Common myeloid progenitor, CD34-positive (primary cell): ENCODE measurements around the gene SORT1.

Experiments used
- CTCF ChIA-PET: fragments of 350-600 bp; sonication (Branson Sonifier 250); formaldehyde crosslinking; loops from one replicate; lab custom pipeline; 2021; ENCODE audit warnings: antibody characterized with exemption; lab: Charles Lee
- POLR2A ChIA-PET: fragments of 350-600 bp; sonication (Branson Sonifier 250); formaldehyde crosslinking; loops from one replicate; lab custom pipeline; 2021; ENCODE audit warnings: antibody characterized with exemption; lab: Charles Lee
- DNase-seq, 3 donors: peaks; one replicate each; pipeline versions ENCODE4 v3.0.0 to v3.0.0-alpha.2; 2013
- H3K27ac ChIP-seq, 2 experiments: 1 replicate in 1 of 2; 2 replicates in 1 of 2; pipeline ENCODE4 v1.7.0; 2013; ENCODE audit warnings: inconsistent platforms in 2 of 2, low read length in 2 of 2, mild to moderate bottlenecking in 2 of 2, low read depth in 1 of 2, moderate library complexity in 1 of 2; ENCODE audit not compliant: severe bottlenecking in 2 of 2, insufficient read depth in 1 of 2, poor library complexity in 1 of 2
- H3K27me3 ChIP-seq, 5 experiments: replicated peaks in 2 of 5; 1 replicate in 3 of 5; 2 replicates in 2 of 5; pipeline versions ENCODE4 v1.6.1 to v1.7.0; 2013; ENCODE audit warnings: low read length in 4 of 5, mild to moderate bottlenecking in 2 of 5, moderate library complexity in 2 of 5, inconsistent platforms in 1 of 5; ENCODE audit not compliant: insufficient read depth in 5 of 5, control insufficient read depth in 4 of 5
- H3K36me3 ChIP-seq, 4 experiments: 1 replicate in 2 of 4; 2 replicates in 2 of 4; pipeline versions ENCODE4 v1.6.1 to v1.7.0; 2013; ENCODE audit warnings: low read length in 3 of 4, control low read depth in 1 of 4, mild to moderate bottlenecking in 1 of 4; ENCODE audit not compliant: control insufficient read depth in 4 of 4, insufficient read depth in 4 of 4
- H3K4me1 ChIP-seq, 4 experiments: 1 replicate in 3 of 4; 2 replicates in 1 of 4; pipeline versions ENCODE4 v1.6.1 to v1.7.1; 2013; ENCODE audit warnings: low read length in 3 of 4, mild to moderate bottlenecking in 3 of 4, control low read depth in 1 of 4, inconsistent platforms in 1 of 4, moderate library complexity in 1 of 4; ENCODE audit not compliant: control insufficient read depth in 4 of 4, insufficient read depth in 4 of 4; ENCODE audit errors: control extremely low read depth in 1 of 4
- H3K4me3 ChIP-seq, 7 experiments: 1 replicate in 4 of 7; 2 replicates in 3 of 7; pipeline versions ENCODE4 v1.5.1 to v1.7.0; 2013; ENCODE audit warnings: mild to moderate bottlenecking in 7 of 7, low read length in 6 of 7, moderate library complexity in 6 of 7, inconsistent platforms in 2 of 7, low read depth in 2 of 7, control low read depth in 1 of 7; ENCODE audit not compliant: insufficient read depth in 4 of 7, control insufficient read depth in 1 of 7; ENCODE audit errors: extremely low read depth in 1 of 7
- H3K9me3 ChIP-seq, 5 experiments: 1 replicate in 4 of 5; 2 replicates in 1 of 5; pipeline versions ENCODE4 v1.6.1 to v1.7.1; 2013; ENCODE audit warnings: low read length in 4 of 5, mild to moderate bottlenecking in 2 of 5, inconsistent platforms in 1 of 5, low read depth in 1 of 5, moderate library complexity in 1 of 5; ENCODE audit not compliant: control insufficient read depth in 4 of 5, insufficient read depth in 2 of 5; ENCODE audit errors: control extremely low read depth in 1 of 5
- WGBS: methylation state at CpG from one replicate; pipeline ENCODE4 v1.1.5; 2013; ENCODE audit not compliant: insufficient coverage; 5-methylcytosine and 5-hydroxymethylcytosine counted together

Gene SORT1

DNA sequence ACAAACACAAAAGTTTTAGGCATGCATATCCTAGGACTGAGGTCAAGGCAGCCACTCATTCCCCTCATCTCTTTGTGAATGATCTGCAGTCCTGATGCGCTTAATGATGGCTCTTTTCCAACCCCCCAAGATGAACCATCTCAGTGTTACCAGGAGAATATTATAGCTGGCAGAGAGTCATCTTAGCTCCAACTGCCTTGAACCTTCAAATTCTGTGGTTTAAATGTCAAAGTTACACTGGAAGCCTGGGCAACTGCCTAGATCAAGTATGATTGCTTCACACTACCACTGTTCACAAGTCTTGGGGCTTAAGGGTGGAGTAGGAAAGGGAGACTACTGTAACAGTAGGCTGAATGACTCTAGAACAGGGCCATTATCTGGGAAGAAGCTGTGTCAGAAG lies 82.9 kb downstream of the SORT1 start:
- ChIA-PET POLR2A (no interaction called here), CTCF (no interaction called here)
- Histone ChIP-seq H3K27me3 (no peaks in the 10 kb centered on the region), H3K27ac (no peak overlapping the region), H3K9me3 (no peaks in the 10 kb centered on the region), H3K4me1 (peaks cover 0 to 2% (median 0%) of the 10 kb centered on the region in 4 experiments), H3K4me3 (no peak overlapping the region), H3K36me3 (peaks cover 0 to 22% (median 0%) of the 10 kb centered on the region in 4 experiments)
- WGBS: 80% methylated on average over 1 of the region's 1 CpG
- DNase-seq: no peak

DNA sequence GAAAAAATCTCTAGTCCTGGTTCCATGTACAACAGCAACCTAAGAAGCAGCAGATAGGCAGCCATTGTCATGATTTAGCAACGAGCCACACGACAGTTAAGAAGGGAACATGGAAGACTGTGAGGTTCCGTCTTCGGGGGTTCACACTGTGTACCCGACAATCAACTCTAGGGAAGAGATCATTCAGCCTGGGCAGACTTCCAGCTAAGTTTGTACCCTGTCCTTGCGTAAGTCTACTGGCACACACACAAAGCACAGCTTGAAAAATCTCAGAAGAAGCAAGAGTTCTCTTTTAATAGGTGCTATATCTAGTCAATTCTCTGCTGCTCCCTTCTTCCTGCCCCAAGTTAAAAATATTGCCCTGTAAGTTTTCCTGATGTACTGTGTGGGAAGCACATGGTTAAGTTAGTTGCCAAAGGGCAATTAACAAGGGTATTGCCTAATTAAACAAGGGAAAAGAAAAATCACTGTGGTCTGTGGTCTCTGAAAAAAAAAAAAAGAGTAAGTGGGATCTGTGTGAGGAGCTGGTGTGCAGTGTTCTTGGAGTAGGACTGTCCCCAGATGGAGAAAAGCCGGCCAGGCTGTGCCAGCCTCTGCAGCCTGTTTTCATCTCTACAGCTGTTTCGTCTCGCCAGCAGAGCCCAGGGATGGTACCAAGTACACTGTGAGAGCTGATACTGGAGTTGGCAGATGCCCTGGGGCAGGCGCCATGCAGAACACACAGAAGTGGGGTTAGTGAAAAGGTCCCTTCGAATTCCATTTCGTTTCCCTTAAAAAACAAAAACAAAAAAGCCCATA lies 84.5 kb downstream of the SORT1 start:
- DNase-seq: no peak
- CTCF ChIA-PET: interaction anchor here (0.6 to 0.7 kb wide), 3 partner anchors 56 to 1205 kb away, joined by 3 read pairs; no protein-coding TSS in a partner anchor
- H3K4me3 ChIP-seq: no peak overlapping the region

DNA sequence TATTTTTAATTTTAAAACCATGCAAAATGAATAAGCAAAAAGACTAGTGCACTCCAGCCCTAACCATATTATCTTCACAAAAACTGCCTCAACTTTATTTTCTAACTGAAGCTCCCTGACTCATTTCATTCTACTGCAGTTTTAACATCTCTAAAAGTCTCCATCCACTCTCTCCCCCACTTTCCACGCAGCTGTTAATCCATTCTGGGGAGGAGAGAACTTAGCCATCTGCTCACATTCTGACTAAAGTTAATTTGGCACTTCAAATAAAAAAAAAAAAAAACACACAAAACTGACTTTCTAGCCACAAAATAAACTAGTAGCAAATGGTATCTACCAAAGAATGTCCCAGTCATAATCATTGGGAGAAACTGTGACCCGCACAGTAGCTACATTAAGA lies 85.5 kb downstream of the SORT1 start:
- ChIA-PET POLR2A (no interaction called here), CTCF (interaction anchor here (1.2 kb wide), 1 partner anchor 19 kb away, joined by 3 read pairs; no protein-coding TSS in a partner anchor)
- peaks cover 0 to 16% (median 0%) of the 10 kb centered on the region in 4 experiments for H3K36me3 ChIP-seq

More for the DNA sequence above, 84.5 kb downstream of the SORT1 start:
- Histone ChIP-seq H3K9me3 (no peaks in the 10 kb centered on the region), H3K27me3 (no peaks in the 10 kb centered on the region), H3K27ac (no peak overlapping the region), H3K36me3 (peaks cover 0 to 22% (median 0%) of the 10 kb centered on the region in 4 experiments), H3K4me1 (peaks cover 0 to 2% (median 0%) of the 10 kb centered on the region in 4 experiments)
- POLR2A ChIA-PET: no interaction called here
- WGBS: 97% methylated on average over 11 of the region's 12 CpGs

DNA sequence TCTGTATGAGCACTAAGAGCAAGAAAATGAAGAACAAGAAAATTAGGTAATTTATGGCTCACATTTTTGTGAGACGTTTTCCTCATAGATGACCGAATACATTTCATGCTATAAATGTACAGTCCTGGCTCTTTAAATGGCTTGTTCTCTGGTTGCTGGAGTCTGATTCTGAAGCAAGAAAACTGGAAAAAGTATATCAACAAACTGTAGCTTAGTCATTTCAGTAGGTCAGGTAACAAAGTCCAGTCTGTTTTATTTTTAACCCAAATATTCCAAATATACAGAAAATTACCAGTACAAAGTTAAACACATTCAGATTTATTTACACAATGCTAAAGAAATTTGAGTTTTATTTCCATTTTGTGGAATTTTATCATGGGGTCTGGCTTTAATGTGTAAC lies 88.4 kb downstream of the SORT1 start:
- POLR2A ChIA-PET: no interaction called here
- peaks cover 0 to 9% (median 0%) of the 10 kb centered on the region in 4 experiments for H3K36me3 ChIP-seq
- CTCF ChIA-PET: interaction anchor here (3.1 kb wide), 1 partner anchor 8 kb away, joined by 17 read pairs; no protein-coding TSS in a partner anchor
- H3K4me1 ChIP-seq: peaks cover 0 to 18% (median 4%) of the 10 kb centered on the region in 4 experiments
- no peak overlapping the region for H3K4me3 ChIP-seq
- no peak for DNase-seq
- no peaks in the 10 kb centered on the region for H3K9me3 ChIP-seq
- H3K27me3 ChIP-seq: peaks cover 0 to 8% (median 0%) of the 10 kb centered on the region in 5 experiments
- no peak overlapping the region for H3K27ac ChIP-seq
- WGBS: 76% methylated on average over 2 of the region's 2 CpGs

More for the DNA sequence above, 85.5 kb downstream of the SORT1 start:
- peaks cover 0 to 11% (median 3%) of the 10 kb centered on the region in 4 experiments for H3K4me1 ChIP-seq
- H3K27ac ChIP-seq: no peak overlapping the region
- WGBS: 100% methylated on average over 1 of the region's 2 CpGs
- H3K9me3 ChIP-seq: no peaks in the 10 kb centered on the region
- no peaks in the 10 kb centered on the region for H3K27me3 ChIP-seq
- no peak for DNase-seq
- H3K4me3 ChIP-seq: no peak overlapping the region

DNA sequence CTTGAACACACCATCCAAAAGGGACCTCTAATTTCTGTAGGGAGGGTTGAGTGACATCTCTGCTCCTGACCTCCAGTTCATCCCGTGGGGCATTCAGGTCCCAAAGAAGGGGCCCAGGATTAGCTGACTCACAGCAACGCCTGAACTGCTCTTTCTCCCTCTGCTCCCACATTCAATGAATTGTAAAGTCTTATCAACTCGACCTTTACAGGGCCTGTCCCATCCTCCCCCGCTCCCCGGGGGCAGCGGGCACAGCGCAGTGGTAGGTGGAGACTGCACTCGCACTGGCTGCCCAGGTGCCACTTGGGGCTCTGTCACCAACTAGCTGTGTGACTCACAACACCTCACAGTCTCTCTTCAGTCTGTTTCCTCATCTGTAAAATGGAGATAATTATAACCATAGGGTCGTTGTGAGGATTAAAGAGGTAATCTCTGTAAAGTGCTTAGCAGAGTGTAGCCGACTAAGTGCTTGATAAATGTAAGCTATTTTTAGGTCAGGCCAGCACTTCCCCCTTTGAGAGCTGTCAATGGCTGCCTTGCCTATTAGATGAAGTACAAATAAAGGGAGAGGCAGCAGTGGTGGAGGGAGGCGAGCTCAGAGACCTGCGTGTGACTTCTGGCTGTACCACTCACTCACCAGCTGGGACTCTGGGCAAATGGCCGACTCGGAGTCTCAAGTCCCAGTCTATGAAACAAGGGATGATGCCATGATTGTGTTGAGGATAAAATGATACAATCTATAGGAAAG lies 90.3 kb downstream of the SORT1 start:
- 50% methylated on average over 8 of the region's 14 CpGs for WGBS
- Histone ChIP-seq H3K36me3 (no peaks in the 10 kb centered on the region), H3K9me3 (no peaks in the 10 kb centered on the region), H3K4me1 (peaks cover 0 to 16% (median 4%) of the 10 kb centered on the region in 4 experiments), H3K27me3 (peaks cover 0 to 14% (median 2%) of the 10 kb centered on the region in 5 experiments), H3K4me3 (no peak overlapping the region), H3K27ac (no peak overlapping the region)
- POLR2A ChIA-PET: interaction anchor here (0.6 kb wide), 1 partner anchor 29 kb away, joined by 3 read pairs; no protein-coding TSS in a partner anchor
- peak in 2 of 3 donors; percentile 26 to 40 for DNase-seq
- CTCF ChIA-PET: interaction anchor here (1.0 to 3.1 kb wide), 4 partner anchors 10 to 29 kb away, joined by 4 to 17 read pairs (median 6); no protein-coding TSS in a partner anchor

DNA sequence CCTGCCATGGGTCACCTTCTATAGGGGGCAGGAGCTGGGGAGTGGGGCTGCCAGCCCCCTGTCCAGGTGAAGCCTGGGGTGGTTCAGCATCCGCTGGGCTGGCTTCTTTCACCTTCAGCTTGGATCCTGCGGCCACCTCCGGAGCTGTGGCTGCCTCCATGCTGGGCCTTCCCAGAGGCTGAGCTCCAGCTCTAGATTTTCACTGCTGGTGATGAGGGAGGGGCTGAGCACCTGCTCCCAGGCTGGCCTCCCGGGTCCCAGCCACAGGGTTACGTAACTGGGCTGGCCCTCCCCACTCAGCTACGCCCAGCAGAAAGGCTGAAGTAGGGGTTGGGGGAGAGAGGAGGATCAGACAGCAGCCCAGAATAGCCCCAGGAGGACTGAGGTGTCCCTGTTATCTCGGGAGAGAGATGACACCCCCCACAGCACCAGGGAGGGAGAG lies 90.9 kb downstream of the SORT1 start, which contains the start of gene MYBPHL:
Gene MYBPHL, minus strand, starts transcription at position 180 of the 442 bp plus-strand sequence. Its CDS starts 20 bp downstream, at position 160.
- Histone ChIP-seq H3K27me3 (peaks cover 0 to 16% (median 2%) of the 10 kb centered on the region in 5 experiments), H3K4me3 (no peak within 1 kb of the TSS), H3K4me1 (peaks cover 0 to 16% (median 4%) of the 10 kb centered on the region in 4 experiments), H3K27ac (no peak within 1 kb of the TSS), H3K9me3 (no peaks in the 10 kb centered on the region), H3K36me3 (no peaks in the 10 kb centered on the region)
- POLR2A ChIA-PET: interaction anchor here (0.6 kb wide), 2 partner anchors 28 to 86 kb away, joined by 3 read pairs; no protein-coding TSS in a partner anchor
- DNase-seq: no peak
- WGBS: 100% methylated on average over 3 of the region's 7 CpGs
- CTCF ChIA-PET: interaction anchor here (1.1 to 3.1 kb wide), 4 partner anchors 10 to 28 kb away, joined by 3 to 17 read pairs (median 5); no protein-coding TSS in a partner anchor
